Stimulated activated naive CD8-positive, alpha-beta T cell treated with anti-CD3 and anti-CD28 coated beads, Interleukin-15, amount 100 ng/mL, for 72 hours (primary cell): ENCODE data around the gene A3GALT2.
A peak's percentile ranks its signal among the peaks of the same experiment; 100 is the strongest.

ENCODE experiments used
- ATAC-seq: fragments of 150-1000 bp; cut with Tn5 transposase; 2 replicates; pipeline ENCODE4 v1.10.0; 2021; ENCODE audit warnings: mild to moderate bottlenecking, moderate library complexity
- DNase-seq, 2 donors: peaks; one replicate each; pipeline ENCODE4 v3.0.0; 2021 to 2022
- H3K27ac Mint-ChIP-seq, 2 donors: one replicate each; pipeline ENCODE4 v1.8.0; 2022; ENCODE audit warnings: mild to moderate bottlenecking in 2 of 2, mixed read lengths in 2 of 2, moderate library complexity in 2 of 2
- H3K27me3 Mint-ChIP-seq: one replicate; pipeline ENCODE4 v1.8.0; 2022; ENCODE audit warnings: mixed read lengths
- H3K4me1 Mint-ChIP-seq: one replicate; pipeline ENCODE4 v1.8.0; 2022; ENCODE audit warnings: mild to moderate bottlenecking, mixed read lengths
- H3K4me3 Mint-ChIP-seq, 2 donors: one replicate each; pipeline ENCODE4 v1.8.0; 2022; ENCODE audit warnings: mild to moderate bottlenecking in 2 of 2, mixed read lengths in 2 of 2, moderate library complexity in 1 of 2
- H3K9me3 Mint-ChIP-seq, 2 donors: one replicate each; pipeline ENCODE4 v1.8.0; 2022; ENCODE audit warnings: mixed read lengths in 2 of 2

The A3GALT2 gene

GRCh38 chr1:33343539-33343938 is 22.6 kb upstream of the A3GALT2 start:
- H3K27me3 Mint-ChIP-seq, result no peaks in the 10 kb centered on the region
- H3K4me3 Mint-ChIP-seq, result no peak overlapping the region
- no peaks in the 10 kb centered on the region for H3K9me3 Mint-ChIP-seq
- DNase-seq (no peak), ATAC-seq (no peak)
- peaks cover 55% of the 10 kb centered on the region for H3K4me1 Mint-ChIP-seq
- no peak overlapping the region for H3K27ac Mint-ChIP-seq

- no peak overlapping the region for H3K27ac Mint-ChIP-seq
Measured at GRCh38 chr1:33342041-33342723, 21.3 kb upstream of the A3GALT2 start.

GRCh38 chr1:33341190-33341589 is 20.3 kb upstream of the A3GALT2 start:
- H3K9me3 Mint-ChIP-seq, result no peaks in the 10 kb centered on the region
- H3K4me1 Mint-ChIP-seq, result peaks cover 53% of the 10 kb centered on the region
- ATAC-seq (no peak), DNase-seq (no peak)
- peak overlapping the region in 1 of 2 donors; percentile 1 for H3K27ac Mint-ChIP-seq
- H3K4me3 Mint-ChIP-seq, result no peak overlapping the region
- H3K27me3 Mint-ChIP-seq, result no peaks in the 10 kb centered on the region

More at GRCh38 chr1:33342041-33342723, 21.3 kb upstream of the A3GALT2 start:
- H3K9me3 Mint-ChIP-seq, result no peaks in the 10 kb centered on the region
- peaks cover 55% of the 10 kb centered on the region for H3K4me1 Mint-ChIP-seq
- no peak overlapping the region for H3K4me3 Mint-ChIP-seq
- DNase-seq (no peak), ATAC-seq (no peak)
- H3K27me3 Mint-ChIP-seq, result no peaks in the 10 kb centered on the region

- Mint-ChIP-seq H3K4me1 (peaks cover 58% of the 10 kb centered on the region), H3K27ac (no peak overlapping the region), H3K27me3 (no peaks in the 10 kb centered on the region), H3K9me3 (no peaks in the 10 kb centered on the region), H3K4me3 (no peak overlapping the region)
- ATAC-seq (no peak), DNase-seq (no peak)
Measured at GRCh38 chr1:33339413-33339812, 18.5 kb upstream of the A3GALT2 start.

- Mint-ChIP-seq H3K9me3 (no peaks in the 10 kb centered on the region), H3K4me3 (no peak overlapping the region), H3K27me3 (no peaks in the 10 kb centered on the region), H3K4me1 (peaks cover 58% of the 10 kb centered on the region), H3K27ac (no peak overlapping the region)
- no peak for DNase-seq
- no peak for ATAC-seq
Measured at GRCh38 chr1:33338440-33339211, 17.7 kb upstream of the A3GALT2 start.

- peaks cover 58% of the 10 kb centered on the region for H3K4me1 Mint-ChIP-seq
- no peaks in the 10 kb centered on the region for H3K9me3 Mint-ChIP-seq
- DNase-seq (no peak), ATAC-seq (no peak)
- H3K27ac Mint-ChIP-seq, result peak overlapping the region in 1 of 2 donors; percentile 63
- H3K4me3 Mint-ChIP-seq, result no peak overlapping the region
- H3K27me3 Mint-ChIP-seq, result no peaks in the 10 kb centered on the region
Measured at GRCh38 chr1:33338048-33338439, 17.1 kb upstream of the A3GALT2 start.

- Mint-ChIP-seq H3K27me3 (no peaks in the 10 kb centered on the region), H3K27ac (no peak overlapping the region), H3K4me1 (peaks cover 53% of the 10 kb centered on the region), H3K9me3 (no peaks in the 10 kb centered on the region), H3K4me3 (no peak overlapping the region)
- DNase-seq (no peak), ATAC-seq (no peak)
Measured at GRCh38 chr1:33337441-33337840, 16.5 kb upstream of the A3GALT2 start.

GRCh38 chr1:33336580-33336979 is 15.7 kb upstream of the A3GALT2 start:
- H3K27me3 Mint-ChIP-seq, result no peaks in the 10 kb centered on the region
- no peak for ATAC-seq
- H3K4me1 Mint-ChIP-seq, result peaks cover 44% of the 10 kb centered on the region
- H3K4me3 Mint-ChIP-seq, result no peak overlapping the region
- DNase-seq, result no peak
- no peak overlapping the region for H3K27ac Mint-ChIP-seq
- no peaks in the 10 kb centered on the region for H3K9me3 Mint-ChIP-seq

GRCh38 chr1:33335020-33335419 is 14.1 kb upstream of the A3GALT2 start:
- no peak for ATAC-seq
- Mint-ChIP-seq H3K27me3 (no peaks in the 10 kb centered on the region), H3K9me3 (no peaks in the 10 kb centered on the region), H3K4me1 (peaks cover 38% of the 10 kb centered on the region), H3K4me3 (no peak overlapping the region), H3K27ac (no peak overlapping the region)
- no peak for DNase-seq

- no peaks in the 10 kb centered on the region for H3K9me3 Mint-ChIP-seq
- DNase-seq (no peak), ATAC-seq (no peak)
- H3K4me3 Mint-ChIP-seq, result no peak overlapping the region
- no peaks in the 10 kb centered on the region for H3K27me3 Mint-ChIP-seq
- H3K4me1 Mint-ChIP-seq, result peaks cover 38% of the 10 kb centered on the region
- H3K27ac Mint-ChIP-seq, result no peak overlapping the region
Measured at GRCh38 chr1:33334081-33334552, 13.2 kb upstream of the A3GALT2 start.

- ATAC-seq, result no peak
- H3K27me3 Mint-ChIP-seq, result no peaks in the 10 kb centered on the region
- H3K27ac Mint-ChIP-seq, result no peak overlapping the region
- DNase-seq, result no peak
- no peaks in the 10 kb centered on the region for H3K9me3 Mint-ChIP-seq
- peaks cover 26% of the 10 kb centered on the region for H3K4me1 Mint-ChIP-seq
- no peak overlapping the region for H3K4me3 Mint-ChIP-seq
Measured at GRCh38 chr1:33332881-33333280, 12.0 kb upstream of the A3GALT2 start.

- Mint-ChIP-seq H3K27ac (peak overlapping the region in 1 of 2 donors; percentile 66), H3K4me1 (peaks cover 20% of the 10 kb centered on the region), H3K27me3 (no peaks in the 10 kb centered on the region), H3K4me3 (no peak overlapping the region), H3K9me3 (no peaks in the 10 kb centered on the region)
- DNase-seq, result no peak
- ATAC-seq, result no peak
Measured at GRCh38 chr1:33332357-33332789, 11.5 kb upstream of the A3GALT2 start.

- peak overlapping the region in 1 of 2 donors; percentile 66 for H3K27ac Mint-ChIP-seq
- no peak for DNase-seq
Measured at GRCh38 chr1:33331444-33332356, 10.8 kb upstream of the A3GALT2 start.

GRCh38 chr1:33330906-33331305 is 10.0 kb upstream of the A3GALT2 start:
- no peak for DNase-seq
- peaks cover 8% of the 10 kb centered on the region for H3K4me1 Mint-ChIP-seq
- no peaks in the 10 kb centered on the region for H3K27me3 Mint-ChIP-seq
- H3K27ac Mint-ChIP-seq, result no peak overlapping the region
- no peak overlapping the region for H3K4me3 Mint-ChIP-seq
- H3K9me3 Mint-ChIP-seq, result no peaks in the 10 kb centered on the region
- no peak for ATAC-seq

More at GRCh38 chr1:33331444-33332356, 10.8 kb upstream of the A3GALT2 start:
- Mint-ChIP-seq H3K27me3 (no peaks in the 10 kb centered on the region), H3K4me1 (peaks cover 16% of the 10 kb centered on the region), H3K4me3 (no peak overlapping the region), H3K9me3 (no peaks in the 10 kb centered on the region)
- ATAC-seq, result no peak

GRCh38 chr1:33330361-33330890 is 9.5 kb upstream of the A3GALT2 start:
- ATAC-seq (no peak), DNase-seq (no peak)
- H3K27me3 Mint-ChIP-seq, result no peaks in the 10 kb centered on the region
- no peak overlapping the region for H3K27ac Mint-ChIP-seq
- H3K4me3 Mint-ChIP-seq, result no peak overlapping the region
- H3K9me3 Mint-ChIP-seq, result no peaks in the 10 kb centered on the region
- peaks cover 6% of the 10 kb centered on the region for H3K4me1 Mint-ChIP-seq
